HL-60/S4 (cell line): ENCODE measurements around the gene DACT3.

Experiments used
- in situ Hi-C: fragments of 300-500 bp; cut with MboI; formaldehyde crosslinking; loops from 2 replicates; pipeline ENCODE4 v1.14.3; 2022; ENCODE audit warnings: low sequenced_read_pairs

DACT3 gene, protein sequence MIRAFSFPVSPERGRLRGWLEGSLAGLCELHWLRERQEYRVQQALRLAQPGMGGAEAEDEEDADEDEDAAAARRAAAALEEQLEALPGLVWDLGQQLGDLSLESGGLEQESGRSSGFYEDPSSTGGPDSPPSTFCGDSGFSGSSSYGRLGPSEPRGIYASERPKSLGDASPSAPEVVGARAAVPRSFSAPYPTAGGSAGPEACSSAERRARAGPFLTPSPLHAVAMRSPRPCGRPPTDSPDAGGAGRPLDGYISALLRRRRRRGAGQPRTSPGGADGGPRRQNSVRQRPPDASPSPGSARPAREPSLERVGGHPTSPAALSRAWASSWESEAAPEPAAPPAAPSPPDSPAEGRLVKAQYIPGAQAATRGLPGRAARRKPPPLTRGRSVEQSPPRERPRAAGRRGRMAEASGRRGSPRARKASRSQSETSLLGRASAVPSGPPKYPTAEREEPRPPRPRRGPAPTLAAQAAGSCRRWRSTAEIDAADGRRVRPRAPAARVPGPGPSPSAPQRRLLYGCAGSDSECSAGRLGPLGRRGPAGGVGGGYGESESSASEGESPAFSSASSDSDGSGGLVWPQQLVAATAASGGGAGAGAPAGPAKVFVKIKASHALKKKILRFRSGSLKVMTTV

GRCh38 chr19:46661020-46661731 lies at the start of gene DACT3:
TSS of gene DACT3 (minus strand) at chr19:46661182. CDS start at chr19:46661064, 118 bp downstream.
- in situ Hi-C loops: no loop called here

- in situ Hi-C loops: no loop called here
Measured at GRCh38 chr19:46710687-46711086, 49.7 kb upstream of the DACT3 start.

DNA sequence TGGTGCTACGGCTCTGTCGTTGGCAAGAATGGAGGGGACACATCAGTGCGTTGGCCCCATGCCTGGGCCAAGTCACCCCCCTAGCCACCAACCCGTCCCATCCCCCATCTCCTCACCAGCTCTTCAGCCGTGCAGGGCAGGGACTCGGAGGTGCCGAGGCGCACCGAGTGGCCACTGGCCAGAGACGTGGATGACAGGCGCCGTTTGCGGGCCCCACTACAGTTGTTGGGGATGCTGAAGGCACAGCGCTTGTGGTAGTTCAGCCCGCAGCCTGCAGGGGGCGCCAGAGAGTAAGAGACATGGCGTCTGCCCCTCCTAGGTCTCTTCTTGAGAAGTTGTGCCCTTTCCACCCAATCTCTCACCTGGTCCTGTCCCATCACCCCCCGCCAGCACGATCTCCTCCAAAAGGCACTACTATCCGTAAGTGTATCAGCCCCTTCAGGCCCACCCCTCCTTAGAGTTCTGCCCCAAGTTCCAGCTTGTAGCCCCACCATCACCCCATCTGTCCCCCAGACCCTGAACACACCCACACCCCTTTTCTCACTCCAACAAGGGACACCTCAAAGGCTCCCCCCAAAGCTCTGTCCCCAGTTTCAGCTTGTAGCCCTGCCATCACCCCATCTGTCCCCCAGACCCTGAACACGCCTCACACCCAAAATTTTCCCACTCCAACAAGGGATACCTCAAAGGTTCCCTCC lies 43.5 kb upstream of the DACT3 start:
- in situ Hi-C loops: no loop called here

- in situ Hi-C loops: no loop called here
Measured at GRCh38 chr19:46700704-46701103, 39.7 kb upstream of the DACT3 start.

GRCh38 chr19:46698395-46699321 lies 37.7 kb upstream of the DACT3 start:
- in situ Hi-C loops: no loop called here

DNA sequence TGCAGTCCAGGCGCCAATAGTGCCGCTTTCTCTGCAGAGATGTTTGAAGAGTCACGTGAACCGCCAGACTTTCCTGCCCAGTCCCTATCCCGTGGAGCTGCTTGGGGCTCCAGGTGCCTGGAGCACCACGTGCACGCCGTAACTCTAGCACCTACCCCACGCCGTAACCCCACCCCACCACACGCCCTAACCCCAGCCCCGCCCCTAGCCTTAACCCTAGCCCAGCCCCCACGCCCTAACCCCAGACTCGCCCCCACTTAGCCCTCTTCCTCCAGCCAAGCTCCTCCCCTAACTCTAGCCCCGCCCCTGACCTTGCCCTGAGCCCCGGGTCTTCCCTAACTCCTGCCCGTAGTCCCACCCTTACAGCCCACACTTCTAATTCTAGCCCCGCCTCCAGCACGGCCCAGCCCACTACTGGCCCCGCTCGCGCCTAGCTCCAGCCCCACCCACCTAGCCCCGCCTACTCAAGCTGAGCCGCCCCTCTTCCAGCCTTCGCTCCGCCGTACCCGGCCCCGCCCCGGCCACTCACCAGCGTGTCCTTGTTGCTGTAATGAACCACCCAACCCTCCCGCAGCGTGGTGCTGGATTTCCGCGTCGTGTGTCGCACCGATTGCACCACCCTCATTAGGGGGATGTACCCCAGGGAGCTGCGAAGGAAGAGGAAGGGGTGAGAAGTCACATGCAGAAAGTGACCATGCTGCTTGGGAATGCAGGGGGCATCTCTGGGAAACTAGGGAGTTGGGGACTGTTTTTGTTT lies 36.4 kb upstream of the DACT3 start:
- in situ Hi-C loops: no loop called here

- in situ Hi-C loops: no loop called here
Measured at GRCh38 chr19:46696866-46697203, 35.9 kb upstream of the DACT3 start.

GRCh38 chr19:46696052-46696451 lies 35.1 kb upstream of the DACT3 start:
- in situ Hi-C loops: no loop called here

DNA sequence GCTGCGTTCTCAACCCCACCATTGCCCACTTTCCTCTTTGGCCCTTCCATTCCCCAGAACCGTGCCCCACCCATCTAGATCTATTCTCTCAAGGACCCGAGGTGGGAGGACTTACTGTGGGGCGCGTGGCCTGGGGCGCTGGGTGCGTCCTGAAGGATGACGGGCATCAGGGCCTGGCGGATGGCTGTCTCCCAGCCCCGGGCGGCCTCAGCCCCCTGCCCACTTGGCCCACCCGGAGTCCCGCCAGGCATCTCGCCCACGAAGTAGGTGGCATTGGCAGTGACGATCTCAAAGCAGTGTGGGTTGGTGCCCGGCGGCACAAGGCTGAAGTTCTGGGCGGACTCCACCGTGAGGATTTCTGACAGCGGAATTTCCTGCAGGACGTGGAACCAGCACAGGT lies 32.8 kb upstream of the DACT3 start:
- in situ Hi-C loops: no loop called here

DNA sequence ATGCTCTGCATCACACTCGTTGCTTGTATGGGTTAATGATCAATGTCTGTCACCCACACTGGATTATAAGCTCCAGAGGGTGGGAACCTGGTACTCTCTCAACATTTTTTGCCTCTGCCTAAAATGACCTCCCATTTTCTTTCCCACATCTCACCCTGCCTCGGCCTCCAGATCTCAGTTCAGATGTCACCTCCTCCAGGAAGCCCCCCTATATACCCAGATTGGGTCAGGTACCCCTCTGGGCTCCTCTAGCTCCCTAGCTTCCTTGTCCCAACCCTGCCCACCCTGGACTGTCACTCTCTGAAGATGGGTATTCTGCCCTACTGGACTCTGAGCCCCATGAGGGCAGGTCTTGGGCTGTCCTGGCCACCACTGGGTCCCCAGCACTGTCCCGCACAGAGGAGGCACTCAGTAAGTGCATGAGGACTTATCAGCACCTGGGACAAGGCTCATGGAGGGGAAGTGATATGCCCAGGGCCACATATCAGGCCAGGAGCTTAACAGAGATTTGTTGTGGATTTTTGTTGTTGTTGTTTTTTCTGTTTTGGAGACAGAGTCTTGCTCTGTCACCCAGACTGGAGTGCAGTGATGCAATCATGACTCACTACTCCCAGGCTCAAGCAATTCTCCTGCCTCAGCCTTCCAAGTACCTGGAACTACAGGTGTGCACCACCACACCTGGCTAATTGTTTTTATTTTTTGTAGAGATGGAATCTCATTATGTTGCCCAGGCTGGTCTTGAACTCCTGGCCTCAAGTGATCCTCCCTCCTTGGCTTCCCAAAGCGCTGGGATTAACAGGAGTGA lies 32.1 kb upstream of the DACT3 start:
- in situ Hi-C loops: no loop called here

- in situ Hi-C loops: no loop called here
Measured at GRCh38 chr19:46691948-46692347, 31.0 kb upstream of the DACT3 start.

GRCh38 chr19:46691104-46691503 lies 30.1 kb upstream of the DACT3 start:
- in situ Hi-C loops: no loop called here

- in situ Hi-C loops: no loop called here
Measured at GRCh38 chr19:46689358-46689757, 28.4 kb upstream of the DACT3 start.

GRCh38 chr19:46687438-46688145 lies 26.6 kb upstream of the DACT3 start:
- in situ Hi-C loops: no loop called here

- in situ Hi-C loops: no loop called here
Measured at GRCh38 chr19:46685189-46685588, 24.2 kb upstream of the DACT3 start.

- in situ Hi-C loops: no loop called here
Measured at GRCh38 chr19:46678110-46678732, 17.2 kb upstream of the DACT3 start.

DNA sequence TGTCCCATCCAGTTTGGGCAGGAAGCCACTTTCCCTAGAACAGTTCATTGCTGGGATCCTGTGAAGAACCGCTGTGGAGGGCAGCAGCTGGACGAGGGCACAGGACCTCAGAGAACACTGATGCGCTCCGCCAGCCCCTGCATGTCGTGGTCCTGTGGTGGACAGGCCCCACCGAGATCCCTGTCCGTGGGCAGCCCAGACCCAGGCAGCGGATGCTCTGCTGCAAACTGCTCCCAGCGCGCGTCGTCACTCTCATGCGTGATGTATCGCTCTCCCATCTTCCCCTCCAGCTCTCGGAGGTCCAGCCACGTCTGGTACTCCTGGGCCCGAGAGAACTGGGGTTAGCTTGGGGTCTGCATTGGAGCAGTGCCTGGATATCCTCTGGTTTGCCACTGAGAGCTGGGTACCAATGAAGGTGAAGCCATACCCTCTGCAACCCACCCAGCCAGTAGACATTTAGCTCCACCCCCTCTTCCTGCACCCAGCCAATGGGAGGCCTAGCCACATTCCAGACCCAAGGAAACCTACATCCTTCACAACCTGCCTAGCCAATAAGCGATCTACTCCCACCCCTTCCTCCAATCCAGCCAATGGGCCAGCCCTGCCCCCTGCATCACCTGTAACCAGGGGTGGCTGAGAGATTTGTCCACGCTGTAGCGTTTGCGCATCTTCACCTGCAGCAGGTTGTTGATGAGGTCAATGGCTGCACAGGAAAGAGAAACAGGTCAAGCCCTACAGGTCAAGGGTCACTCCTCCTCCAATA lies 13.6 kb upstream of the DACT3 start:
- in situ Hi-C loops: no loop called here
